RWPE2 (cell line): Measurements from ENCODE around the gene CACNA2D3.

Experiments
- ATAC-seq: fragments of 200-7000 bp; cut with Tn5 transposase; 3 replicates; pipeline ENCODE4 v1.9.1; 2021; ENCODE audit warnings: low read depth
- DNase-seq: peaks from one replicate; pipeline ENCODE4 v3.0.0-alpha.2; 2020; ENCODE audit warnings: low spot score
- H3K27ac ChIP-seq: fragments of 450-650 bp; 2 replicates; pipeline ENCODE4 v1.5.1; 2017; ENCODE audit warnings: mild to moderate bottlenecking; ENCODE audit not compliant: poor library complexity, severe bottlenecking
- H3K27me3 ChIP-seq: fragments of 250-450 bp; sonication (Bioruptor Pico); 2 replicates; pipeline ENCODE4 v1.5.1; 2021; ENCODE audit warnings: mild to moderate bottlenecking, moderate library complexity; ENCODE audit not compliant: insufficient read depth, poor library complexity, severe bottlenecking
- H3K36me3 ChIP-seq: fragments of 250-450 bp; sonication (Bioruptor Pico); 2 replicates; pipeline ENCODE4 v1.5.1; 2020; ENCODE audit warnings: low read depth, mild to moderate bottlenecking, moderate library complexity
- H3K4me1 ChIP-seq: fragments of 250-450 bp; sonication (Bioruptor Pico); 2 replicates; pipeline ENCODE4 v1.5.1; 2021; ENCODE audit warnings: mild to moderate bottlenecking, moderate library complexity; ENCODE audit not compliant: insufficient read depth, poor library complexity, severe bottlenecking
- H3K4me3 ChIP-seq: fragments of 250-450 bp; sonication (Bioruptor Pico); 2 replicates; pipeline ENCODE4 v1.5.1; 2021; ENCODE audit warnings: mild to moderate bottlenecking, moderate library complexity; ENCODE audit not compliant: severe bottlenecking
- H3K9me3 ChIP-seq: fragments of 250-450 bp; sonication (Bioruptor Pico); 2 replicates; pipeline ENCODE4 v1.5.1; 2021; ENCODE audit warnings: mild to moderate bottlenecking, moderate library complexity; ENCODE audit not compliant: severe bottlenecking
- TF ChIP-seq, protein P1 (sequence below): fragments of 450-650 bp; IDR thresholded peaks from one replicate; pipeline ENCODE4 v1.5.1; 2017; ENCODE audit warnings: mild to moderate bottlenecking, moderate library complexity; ENCODE audit not compliant: poor library complexity, severe bottlenecking

Gene CACNA2D3

GRCh38 chr3:55078876-55079275 is 956.5 kb downstream of the CACNA2D3 start:
- Histone ChIP-seq H3K36me3 (no peaks in the 10 kb centered on the region), H3K4me3 (no peak overlapping the region), H3K9me3 (no peaks in the 10 kb centered on the region), H3K4me1 (no peaks in the 10 kb centered on the region), H3K27ac (no peak overlapping the region), H3K27me3 (peaks cover 3% of the 10 kb centered on the region)
- DNase-seq: no peak
- TF ChIP-seq, protein P1, sequence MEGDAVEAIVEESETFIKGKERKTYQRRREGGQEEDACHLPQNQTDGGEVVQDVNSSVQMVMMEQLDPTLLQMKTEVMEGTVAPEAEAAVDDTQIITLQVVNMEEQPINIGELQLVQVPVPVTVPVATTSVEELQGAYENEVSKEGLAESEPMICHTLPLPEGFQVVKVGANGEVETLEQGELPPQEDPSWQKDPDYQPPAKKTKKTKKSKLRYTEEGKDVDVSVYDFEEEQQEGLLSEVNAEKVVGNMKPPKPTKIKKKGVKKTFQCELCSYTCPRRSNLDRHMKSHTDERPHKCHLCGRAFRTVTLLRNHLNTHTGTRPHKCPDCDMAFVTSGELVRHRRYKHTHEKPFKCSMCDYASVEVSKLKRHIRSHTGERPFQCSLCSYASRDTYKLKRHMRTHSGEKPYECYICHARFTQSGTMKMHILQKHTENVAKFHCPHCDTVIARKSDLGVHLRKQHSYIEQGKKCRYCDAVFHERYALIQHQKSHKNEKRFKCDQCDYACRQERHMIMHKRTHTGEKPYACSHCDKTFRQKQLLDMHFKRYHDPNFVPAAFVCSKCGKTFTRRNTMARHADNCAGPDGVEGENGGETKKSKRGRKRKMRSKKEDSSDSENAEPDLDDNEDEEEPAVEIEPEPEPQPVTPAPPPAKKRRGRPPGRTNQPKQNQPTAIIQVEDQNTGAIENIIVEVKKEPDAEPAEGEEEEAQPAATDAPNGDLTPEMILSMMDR: no peak
- ATAC-seq: no peak

DNA sequence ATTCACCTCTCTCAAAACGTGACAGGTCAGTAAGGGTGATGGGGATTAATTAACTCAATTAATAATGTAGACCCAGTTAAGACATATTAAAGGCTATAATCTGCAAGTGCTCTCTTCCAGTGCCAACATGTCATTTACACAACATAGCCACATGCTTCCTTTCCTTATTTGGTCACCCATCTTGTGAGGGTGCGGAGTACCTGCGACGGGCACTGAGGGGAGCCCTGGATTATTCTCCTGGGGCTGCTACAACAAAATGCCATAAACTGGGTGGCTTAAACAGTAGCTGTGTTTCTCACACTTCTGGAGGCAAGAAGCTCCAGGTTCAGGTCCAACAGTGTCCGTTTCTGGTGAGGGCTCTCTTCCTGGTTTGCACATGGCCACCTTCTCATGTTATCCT is 962.9 kb downstream of the CACNA2D3 start:
- Histone ChIP-seq H3K4me1 (no peaks in the 10 kb centered on the region), H3K9me3 (no peaks in the 10 kb centered on the region), H3K36me3 (no peaks in the 10 kb centered on the region), H3K27me3 (peaks cover 3% of the 10 kb centered on the region), H3K27ac (no peak overlapping the region), H3K4me3 (no peak overlapping the region)
- TF ChIP-seq, protein P1: no peak
- ATAC-seq: no peak
- DNase-seq: no peak

GRCh38 chr3:55089211-55089610 is 966.9 kb downstream of the CACNA2D3 start:
- H3K36me3 ChIP-seq: no peaks in the 10 kb centered on the region
- no peak overlapping the region for H3K4me3 ChIP-seq
- TF ChIP-seq, protein P1: no peak
- no peak for DNase-seq
- H3K4me1 ChIP-seq: no peaks in the 10 kb centered on the region
- H3K27me3 ChIP-seq: no peaks in the 10 kb centered on the region
- no peak overlapping the region for H3K27ac ChIP-seq
- H3K9me3 ChIP-seq: no peaks in the 10 kb centered on the region
- ATAC-seq: no peak

DNA sequence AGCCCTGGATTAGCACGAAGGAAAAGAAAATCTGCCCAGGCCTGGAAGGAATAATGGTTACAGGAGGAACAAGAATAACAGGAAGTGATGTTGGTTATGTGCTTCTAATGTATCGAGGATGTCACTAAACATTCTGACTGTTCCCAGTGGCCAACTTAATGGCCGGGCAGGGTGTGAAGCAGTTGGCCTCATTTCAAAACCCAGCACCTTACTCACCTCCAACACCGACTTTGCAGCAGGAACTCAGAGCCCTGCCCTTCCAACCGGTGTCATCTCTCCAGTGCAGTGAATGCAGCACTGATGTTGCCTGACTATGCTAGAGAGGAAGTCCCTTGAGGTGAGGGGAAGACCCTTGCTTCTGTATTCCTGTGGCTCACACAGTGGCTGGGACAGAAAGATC is 967.9 kb downstream of the CACNA2D3 start:
- Histone ChIP-seq H3K9me3 (no peaks in the 10 kb centered on the region), H3K36me3 (no peaks in the 10 kb centered on the region), H3K4me1 (no peaks in the 10 kb centered on the region), H3K4me3 (no peak overlapping the region), H3K27me3 (no peaks in the 10 kb centered on the region), H3K27ac (no peak overlapping the region)
- TF ChIP-seq, protein P1: no peak
- ATAC-seq (no peak; the same call in 2 of the 3 replicates), DNase-seq (no peak)

- Histone ChIP-seq H3K4me1 (no peaks in the 10 kb centered on the region), H3K27me3 (no peaks in the 10 kb centered on the region), H3K27ac (no peak overlapping the region), H3K36me3 (no peaks in the 10 kb centered on the region), H3K9me3 (no peaks in the 10 kb centered on the region), H3K4me3 (no peak overlapping the region)
- no peak for ATAC-seq
- TF ChIP-seq, protein P1: no peak
- no peak for DNase-seq
These were observed 968.4 kb downstream of the CACNA2D3 start for GRCh38 chr3:55090746-55091145.
